Osteoblast (primary cell): ENCODE results near the gene FAM110A. TPM values are rescaled to one million over a fixed set of nuclear protein-coding genes. Genes with fewer than 3 reads are reported as not detected.

ENCODE experiments used
- DNase-seq: peaks from one replicate; pipeline ENCODE4 v3.0.0; 2011; ENCODE audit warnings: low spot score, mixed read lengths; ENCODE audit not compliant: insufficient read length; ENCODE audit errors: missing footprints
- H2AFZ ChIP-seq: 2 replicates; pipeline ENCODE4 v1.6.0; 2011; ENCODE audit warnings: mild to moderate bottlenecking, low read length
- H3K27ac ChIP-seq: 2 replicates; pipeline ENCODE4 v1.5.1; 2011; ENCODE audit warnings: mild to moderate bottlenecking, low read depth, low read length, moderate library complexity
- H3K27me3 ChIP-seq: 2 replicates; pipeline ENCODE4 v1.6.0; 2012; ENCODE audit warnings: mild to moderate bottlenecking, control low read depth, inconsistent platforms, low read length, moderate library complexity; ENCODE audit not compliant: insufficient read depth
- H3K36me3 ChIP-seq: 2 replicates; pipeline ENCODE4 v1.5.1; 2011; ENCODE audit warnings: mild to moderate bottlenecking, low read length, control low read depth, moderate library complexity; ENCODE audit not compliant: insufficient read depth
- H3K4me1 ChIP-seq: 2 replicates; pipeline ENCODE4 v1.5.1; 2011; ENCODE audit warnings: mild to moderate bottlenecking, low read length, control low read depth, moderate library complexity; ENCODE audit not compliant: insufficient read depth
- H3K4me2 ChIP-seq: 2 replicates; pipeline ENCODE4 v1.6.0; 2011; ENCODE audit warnings: mild to moderate bottlenecking, low read length; ENCODE audit not compliant: insufficient read depth
- H3K4me3 ChIP-seq: fragments of 200-600 bp; sonication (generic); 3 replicates; pipeline ENCODE4 v1.5.1; 2012; ENCODE audit warnings: mild to moderate bottlenecking, low read length, inconsistent platforms; ENCODE audit not compliant: insufficient read depth
- H3K79me2 ChIP-seq: 2 replicates; pipeline ENCODE4 v1.6.0; 2012; ENCODE audit warnings: mild to moderate bottlenecking, low read length, control low read depth, inconsistent platforms; ENCODE audit not compliant: insufficient read depth
- H3K9me3 ChIP-seq: 2 replicates; pipeline ENCODE4 v1.5.1; 2011; ENCODE audit warnings: low read depth, low read length, control low read depth
- H4K20me1 ChIP-seq: 2 replicates; pipeline ENCODE4 v1.6.0; 2012; ENCODE audit warnings: mild to moderate bottlenecking, low read length, control low read depth; ENCODE audit not compliant: insufficient read depth
- CTCF ChIP-seq: IDR thresholded peaks from 2 replicates; pipeline ENCODE4 v1.5.1; 2011; ENCODE audit warnings: mild to moderate bottlenecking, low read depth, low read length, moderate library complexity; ENCODE audit errors: extremely low read depth
- total RNA-seq: library from RNA; depleted of rRNA; stranded (reverse); fragments of >200 nt; gene quantifications from 2 replicates; pipeline ENCODE4 v1.2.3, GENCODE V29; 2012

The FAM110A gene
- total RNA-seq, 1 donor, result 9.8 TPM

- Histone ChIP-seq H3K4me2 (no peak overlapping the region), H3K4me3 (no peak overlapping the region), H3K36me3 (no peaks in the 10 kb centered on the region), H3K9me3 (no peaks in the 10 kb centered on the region), H2AFZ (no peak overlapping the region), H4K20me1 (no peaks in the 10 kb centered on the region), H3K79me2 (peaks cover 25% of the 10 kb centered on the region), H3K27ac (no peak overlapping the region), H3K4me1 (peaks cover 27% of the 10 kb centered on the region), H3K27me3 (no peaks in the 10 kb centered on the region)
- DNase-seq, result no peak
- TF ChIP-seq CTCF, result no peak
Observed at GRCh38 chr20:831956-832355, 1.6 kb upstream of the FAM110A start.

GRCh38 chr20:833121-833449, 430 bp upstream of the FAM110A start:
- no peaks in the 10 kb centered on the region for H4K20me1 ChIP-seq
- H3K4me1 ChIP-seq, result peaks cover 27% of the 10 kb centered on the region
- peak overlapping the region; percentile 98 for H2AFZ ChIP-seq
- no peak for TF ChIP-seq CTCF
- no peaks in the 10 kb centered on the region for H3K27me3 ChIP-seq
- no peaks in the 10 kb centered on the region for H3K9me3 ChIP-seq
- H3K27ac ChIP-seq, result peak overlapping the region; percentile 88
- peaks cover 37% of the 10 kb centered on the region for H3K79me2 ChIP-seq
- H3K4me2 ChIP-seq, result peak overlapping the region; percentile 99
- DNase-seq, result peak; percentile 87
- peak overlapping the region; percentile 95 for H3K4me3 ChIP-seq
- H3K36me3 ChIP-seq, result no peaks in the 10 kb centered on the region

- Histone ChIP-seq H3K27me3 (no peaks in the 10 kb centered on the region), H4K20me1 (no peaks in the 10 kb centered on the region), H3K9me3 (no peaks in the 10 kb centered on the region), H2AFZ (peak overlapping the region; percentile 94), H3K4me3 (peak overlapping the region; percentile 95), H3K4me2 (peak overlapping the region; percentile 99), H3K36me3 (no peaks in the 10 kb centered on the region), H3K27ac (peak overlapping the region; percentile 88), H3K4me1 (peaks cover 25% of the 10 kb centered on the region), H3K79me2 (peaks cover 48% of the 10 kb centered on the region)
- no peak for DNase-seq
- no peak for TF ChIP-seq CTCF
Observed at GRCh38 chr20:834151-834746, 734 bp downstream of the FAM110A start.

GRCh38 chr20:835608-836045, 2.1 kb downstream of the FAM110A start:
- peaks cover 2% of the 10 kb centered on the region for H4K20me1 ChIP-seq
- H3K4me3 ChIP-seq, result peak overlapping the region; percentile 17
- H2AFZ ChIP-seq, result peak overlapping the region; percentile 20
- H3K27ac ChIP-seq, result no peak overlapping the region
- TF ChIP-seq CTCF, result no peak
- H3K36me3 ChIP-seq, result no peaks in the 10 kb centered on the region
- no peaks in the 10 kb centered on the region for H3K9me3 ChIP-seq
- peak overlapping the region; percentile 99 for H3K4me2 ChIP-seq
- H3K27me3 ChIP-seq, result no peaks in the 10 kb centered on the region
- H3K4me1 ChIP-seq, result peaks cover 21% of the 10 kb centered on the region
- H3K79me2 ChIP-seq, result peaks cover 61% of the 10 kb centered on the region
- DNase-seq, result no peak
